Nucleus accumbens (tissue), 56 donors: ENCODE measurements around the gene CYGB.
"Not testable (repeated sequence)": the region's sequence is repeated elsewhere in the genome, so short reads cannot be mapped to it uniquely, and the experiment has no call there.

Source experiments
- DNase-seq, 56 donors: peaks; one replicate each; lab custom pipeline; 2025; lab: John Stamatoyannopoulos, UW

CYGB gene

DNA sequence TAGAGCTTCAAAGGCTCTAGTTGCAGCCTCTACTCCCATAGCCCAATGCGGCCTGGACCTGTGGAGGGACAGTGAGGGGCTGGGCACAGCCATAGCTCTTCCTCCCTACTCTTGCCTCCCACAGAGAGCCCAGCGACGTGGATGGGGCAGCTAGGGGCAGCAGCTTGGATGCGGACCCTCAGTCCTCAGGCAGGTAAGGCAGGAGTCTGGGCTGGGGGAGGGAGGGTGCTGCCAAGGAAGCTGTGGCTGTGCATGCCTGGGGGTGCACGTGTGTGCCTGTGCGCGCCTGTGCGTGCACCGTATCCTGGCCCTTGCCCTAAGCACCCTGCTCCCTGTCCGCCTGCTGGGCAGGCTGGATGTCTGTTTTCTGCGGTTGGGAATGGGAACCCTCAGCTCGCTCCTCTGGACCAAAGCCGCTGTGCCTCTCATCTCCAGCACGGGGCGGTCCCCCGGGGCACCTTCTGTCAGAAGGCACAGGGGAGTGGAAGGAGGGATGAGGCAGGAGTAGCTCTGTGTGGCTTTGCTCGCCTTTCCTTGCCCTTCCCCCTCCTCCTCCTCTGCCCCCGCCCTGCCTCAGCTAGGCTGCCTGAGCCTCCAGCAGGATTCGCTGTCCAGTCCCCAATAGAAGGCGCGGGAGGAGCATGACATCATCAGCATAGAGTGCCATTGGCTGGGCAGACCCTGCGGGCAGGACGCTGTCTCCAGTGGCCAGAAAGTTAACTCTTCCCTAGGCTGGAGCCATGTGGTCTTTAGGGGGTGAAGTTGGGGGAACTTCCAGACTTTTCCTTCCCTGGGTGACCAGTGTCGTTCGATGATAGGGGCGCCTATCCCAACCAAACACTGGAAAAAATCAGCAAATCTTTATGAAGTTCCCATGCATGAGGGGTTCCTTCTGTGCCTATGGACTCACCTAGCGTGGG is 3.1 kb upstream of the CYGB start:
- peak; percentile 47 to 98 (median 92) for DNase-seq

DNA sequence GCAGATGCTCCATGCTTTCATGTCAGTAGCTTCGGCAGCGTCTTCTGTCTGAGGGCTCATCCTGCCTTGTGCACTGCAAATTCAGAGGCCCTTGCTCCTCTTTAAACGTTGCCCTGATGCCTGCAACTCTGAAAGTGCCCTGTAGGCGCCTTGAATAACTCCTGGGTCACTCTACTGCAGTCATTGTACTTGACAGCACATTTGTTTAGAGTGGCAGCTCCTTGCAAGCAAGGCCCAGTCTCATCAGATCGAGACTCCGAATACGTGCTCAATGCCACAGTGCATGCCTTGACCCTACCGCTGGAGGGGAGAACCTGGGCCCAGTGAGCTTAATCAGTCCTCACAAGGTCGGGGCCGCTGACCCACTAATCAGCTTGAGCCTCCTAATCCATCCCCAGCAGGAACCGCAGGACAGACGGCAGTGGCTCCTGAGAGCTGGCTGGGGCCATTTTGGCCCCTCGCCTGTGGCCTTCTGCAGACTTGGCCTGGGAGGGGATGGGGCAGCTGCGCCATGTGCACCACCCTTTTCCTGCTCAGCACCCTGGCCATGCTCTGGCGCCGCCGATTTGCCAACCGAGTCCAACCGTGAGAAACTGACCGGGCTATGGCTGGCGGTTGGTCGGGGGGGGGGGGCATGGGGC is 2.2 kb upstream of the CYGB start, which contains the start of gene PRCD:
TSS of gene PRCD (plus strand) at position 414 of the 641 bp plus-strand sequence. CDS start at position 512, 98 bp downstream.
- no peak for DNase-seq

GRCh38 chr17:76538941-76539570 is 1.5 kb upstream of the CYGB start:
- no peak for DNase-seq

DNA sequence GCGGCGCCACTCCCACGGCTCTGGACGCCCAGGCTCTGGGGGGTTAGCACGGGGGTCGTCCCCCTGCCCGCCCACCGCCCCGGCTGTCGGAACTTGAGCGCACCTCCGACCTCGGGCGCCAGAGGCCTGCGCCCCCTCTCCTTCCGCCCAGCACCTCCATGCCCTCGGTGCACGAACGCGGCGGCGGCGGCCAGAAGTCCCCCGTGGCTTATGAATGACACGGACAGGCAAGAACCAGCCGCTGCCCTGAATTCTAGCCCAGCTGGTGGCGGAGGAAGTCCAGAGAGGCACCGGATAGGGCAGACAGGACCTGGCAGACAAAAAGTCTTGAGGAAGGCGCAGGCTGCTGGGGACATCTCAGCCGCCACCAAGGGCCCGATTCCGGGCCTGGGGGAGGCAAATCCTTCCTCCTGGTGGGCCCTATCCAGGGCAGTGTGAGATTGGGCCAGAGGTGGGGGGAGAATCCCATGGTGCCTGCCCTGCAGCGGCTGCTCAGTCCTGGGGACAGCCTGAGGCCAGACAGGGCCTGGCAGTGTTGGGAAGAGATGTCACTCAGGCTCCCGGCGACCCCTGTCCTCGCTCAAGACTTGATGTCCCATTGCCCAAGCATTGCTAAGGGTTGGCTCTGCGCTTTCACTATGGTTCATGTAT is 897 bp upstream of the CYGB start:
- no peak for DNase-seq

GRCh38 chr17:76537288-76537577 is 276 bp downstream of the CYGB start:
- peak in 1 of 56 donors; percentile 55 for DNase-seq

GRCh38 chr17:76536511-76537287 is 810 bp downstream of the CYGB start:
- no peak for DNase-seq

DNA sequence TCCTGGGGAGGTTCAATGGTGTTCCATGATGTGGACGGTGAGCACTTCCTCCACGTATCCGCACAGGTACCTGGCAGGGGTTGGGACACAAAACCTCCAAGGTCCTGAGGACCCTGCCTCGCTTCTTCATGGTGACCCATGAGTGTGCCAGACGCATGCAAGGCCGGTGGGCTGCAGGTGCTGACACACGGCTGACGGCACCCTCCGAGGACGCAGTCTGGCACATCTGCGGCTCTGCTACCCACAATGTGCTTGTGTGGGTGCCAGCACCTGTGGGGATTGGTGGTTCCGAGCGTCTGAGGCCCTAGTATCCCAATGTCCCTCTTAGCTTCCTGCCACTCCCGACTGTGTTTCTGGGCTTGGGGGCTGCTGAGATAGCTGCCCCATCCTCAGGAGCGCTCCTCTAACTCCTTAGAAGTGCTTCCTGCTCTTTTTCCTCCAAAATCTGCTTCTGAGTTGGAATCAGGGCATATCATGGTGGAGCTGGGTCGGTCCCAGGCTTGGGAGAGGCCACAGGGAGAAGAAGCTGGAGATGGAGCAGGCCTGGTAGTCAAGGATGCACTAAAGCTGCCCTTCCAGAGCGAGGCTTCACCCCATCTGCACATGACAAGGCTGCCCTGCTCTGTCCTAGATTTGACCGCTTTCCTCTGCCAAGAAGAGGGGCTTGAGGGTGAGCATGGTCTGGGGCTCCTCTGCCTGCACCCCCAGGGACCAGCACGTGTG is 1.6 kb downstream of the CYGB start:
- no peak for DNase-seq

GRCh38 chr17:76534831-76535732 is 2.4 kb downstream of the CYGB start:
- no peak for DNase-seq

- not testable (repeated sequence) for DNase-seq
Measured at GRCh38 chr17:76533640-76534359, 3.7 kb downstream of the CYGB start.

GRCh38 chr17:76532072-76532651 is 5.3 kb downstream of the CYGB start:
- no peak for DNase-seq

- DNase-seq, result no peak
Measured at GRCh38 chr17:76531486-76532038, 5.9 kb downstream of the CYGB start.

- no peak for DNase-seq
Measured at GRCh38 chr17:76530811-76531485, 6.6 kb downstream of the CYGB start.

- DNase-seq, result no peak
Measured at GRCh38 chr17:76530095-76530723, 7.3 kb downstream of the CYGB start.

DNA sequence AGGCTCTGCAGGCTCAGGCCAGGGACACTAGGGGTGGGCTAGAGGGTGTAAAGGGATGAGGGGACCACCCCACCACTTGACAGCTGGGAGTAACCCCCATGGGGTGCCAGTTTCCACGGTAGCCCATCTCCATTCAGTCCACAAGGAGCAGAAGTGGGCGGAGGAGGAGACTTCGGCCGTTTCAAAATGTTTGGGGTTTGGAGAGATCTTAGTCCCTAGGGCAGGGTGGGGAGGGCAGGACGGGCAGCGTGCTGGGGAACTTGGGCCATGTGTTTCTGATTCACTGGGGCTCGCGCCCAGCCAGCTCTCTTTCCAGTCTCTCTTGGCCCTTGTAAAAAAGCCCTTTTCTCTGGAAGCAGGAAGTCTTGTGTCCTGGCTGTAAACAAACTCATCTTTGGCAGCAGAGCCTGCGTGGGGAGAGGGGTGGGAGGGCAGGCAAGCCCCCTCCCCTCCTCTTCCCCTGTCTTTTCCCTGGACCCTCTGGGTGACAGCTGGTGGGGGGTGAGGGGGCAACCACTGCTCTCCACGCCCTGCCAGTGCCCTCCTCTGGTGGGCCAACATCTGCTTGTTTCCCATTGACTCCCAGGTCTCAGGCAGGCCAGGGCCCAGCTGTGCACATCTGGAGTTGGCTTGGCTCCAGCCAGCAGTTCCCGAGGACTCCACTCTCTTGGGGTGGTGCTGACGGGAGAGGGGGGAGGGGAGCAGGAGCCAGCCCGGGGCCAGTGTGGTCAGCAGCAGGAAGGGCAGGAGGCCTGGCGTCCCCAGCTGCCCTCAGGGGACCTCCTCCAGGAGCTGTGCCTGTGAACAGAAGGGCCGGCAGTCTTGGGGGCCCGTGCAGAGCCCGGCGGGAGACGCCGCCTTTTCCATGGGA is 8.1 kb downstream of the CYGB start:
- DNase-seq, result peak in 34 of 56 donors; percentile 8 to 79 (median 43)
